SK-N-MC (cell line): ENCODE results near the gene NLK.

Experiments
- EZH2 ChIP-seq: fragments of 200-600 bp; sonication (generic); IDR thresholded peaks from one replicate; pipeline ENCODE4 v1.6.1; 2017; ENCODE audit warnings: antibody characterized with exemption
- POLR2AphosphoS5 ChIP-seq: IDR thresholded peaks from 2 replicates; pipeline ENCODE4 v1.6.1; 2012; ENCODE audit warnings: mild to moderate bottlenecking, low read depth, low read length, borderline replicate concordance

GRCh38 chr17:28133562-28133970, 91.1 kb downstream of the NLK start:
- TF ChIP-seq EZH2 (no peak), POLR2AphosphoS5 (no peak)
